ENCODE data around the gene PIGS.

Gene PIGS

GRCh38 chr17:28505986-28506665 is 65.2 kb downstream of the PIGS start, which contains the start of gene FOXN1:
FOXN1 (plus strand) TSS chr17:28506348; CDS start chr17:28523970, 17,622 bp downstream.
- DNase-seq: no peak

- DNase-seq: no peak
These were observed 67.9 kb downstream of the PIGS start for GRCh38 chr17:28503420-28503819.

Data from fibroblast of skin of abdomen (primary cell).